GM23338 (cell line): Measurements from ENCODE around the gene ABHD17B. TPM values are rescaled to one million over a fixed set of nuclear protein-coding genes. Genes with fewer than 3 reads are reported as not detected.

Experiments
- ATAC-seq: fragments of 200-7000 bp; cut with Tn5 transposase; 3 replicates; pipeline ENCODE4 v1.9.1; 2020
- DNase-seq: peaks from one replicate; pipeline ENCODE4 v3.0.0-alpha.2; 2015; ENCODE audit warnings: low spot score
- H2AFZ ChIP-seq: fragments of 200-600 bp; sonication (generic); 2 replicates; pipeline ENCODE4 v1.8.0; 2016; ENCODE audit warnings: antibody characterized with exemption, mild to moderate bottlenecking, moderate library complexity
- H3F3A ChIP-seq: fragments of 200-600 bp; sonication (generic); replicated peaks from 2 replicates; pipeline ENCODE4 v1.8.0; 2017; ENCODE audit warnings: antibody characterized with exemption, mixed run types, low read depth
- H3K27ac ChIP-seq: fragments of 200-600 bp; sonication (generic); 2 replicates; pipeline ENCODE4 v1.6.1; 2016; ENCODE audit warnings: low read depth
- H3K27me3 ChIP-seq: fragments of 200-600 bp; sonication (generic); 2 replicates; pipeline ENCODE4 v1.8.0; 2016; ENCODE audit warnings: mild to moderate bottlenecking, mixed run types, moderate library complexity; ENCODE audit not compliant: insufficient read depth
- H3K36me3 ChIP-seq: fragments of 200-600 bp; sonication (generic); 2 replicates; pipeline ENCODE4 v1.8.0; 2016; ENCODE audit warnings: mild to moderate bottlenecking; ENCODE audit not compliant: insufficient read depth
- H3K4me1 ChIP-seq: fragments of 200-600 bp; sonication (generic); 2 replicates; pipeline ENCODE4 v1.8.0; 2016; ENCODE audit warnings: mild to moderate bottlenecking, moderate library complexity; ENCODE audit not compliant: insufficient read depth
- H3K4me2 ChIP-seq: fragments of 200-600 bp; sonication (generic); 2 replicates; pipeline ENCODE4 v1.7.1; 2017; ENCODE audit warnings: mixed run types
- H3K4me3 ChIP-seq: fragments of 200-600 bp; sonication (generic); 2 replicates; pipeline ENCODE4 v1.6.1; 2016; ENCODE audit warnings: mixed run types
- H3K79me2 ChIP-seq: fragments of 200-600 bp; sonication (generic); replicated peaks from 2 replicates; pipeline ENCODE4 v1.8.0; 2017; ENCODE audit warnings: mild to moderate bottlenecking; ENCODE audit not compliant: insufficient read depth
- H3K9me2 ChIP-seq: fragments of 200-600 bp; sonication (generic); 2 replicates; pipeline ENCODE4 v1.8.0; 2017; ENCODE audit not compliant: insufficient read depth
- H4K20me1 ChIP-seq: fragments of 200-600 bp; sonication (generic); replicated peaks from 2 replicates; pipeline ENCODE4 v1.8.0; 2017; ENCODE audit warnings: mild to moderate bottlenecking; ENCODE audit not compliant: insufficient read depth
- H3K27ac Mint-ChIP-seq: 2 replicates; pipeline ENCODE4 v1.8.0; 2020; ENCODE audit warnings: inconsistent platforms, mild to moderate bottlenecking, moderate library complexity, mixed read lengths
- H3K27me3 Mint-ChIP-seq: 3 replicates; pipeline ENCODE4 v1.8.0; 2022; ENCODE audit warnings: low read depth, mild to moderate bottlenecking, moderate library complexity, mixed read lengths, inconsistent platforms; ENCODE audit not compliant: insufficient read depth, poor library complexity
- H3K36me3 Mint-ChIP-seq: 3 replicates; pipeline ENCODE4 v1.8.0; 2021; ENCODE audit warnings: low read depth, mild to moderate bottlenecking, inconsistent platforms, moderate library complexity, mixed read lengths
- H3K4me1 Mint-ChIP-seq: 3 replicates; pipeline ENCODE4 v1.8.0; 2020; ENCODE audit warnings: mild to moderate bottlenecking, inconsistent platforms, mixed read lengths
- H3K4me3 Mint-ChIP-seq: 3 replicates; pipeline ENCODE4 v1.8.0; 2021; ENCODE audit warnings: moderate library complexity, mild to moderate bottlenecking, inconsistent platforms, mixed read lengths
- H3K9me3 Mint-ChIP-seq: 3 replicates; pipeline ENCODE4 v1.8.0; 2020; ENCODE audit warnings: moderate library complexity, mild to moderate bottlenecking, inconsistent platforms, mixed read lengths
- CREB1 ChIP-seq: fragments of 250-450 bp; sonication (Bioruptor Pico); IDR thresholded peaks from 2 replicates; pipeline ENCODE4 v1.5.0; 2020; ENCODE audit warnings: low read depth, mild to moderate bottlenecking, moderate library complexity
- EZH2 ChIP-seq: fragments of 200-600 bp; sonication (generic); IDR thresholded peaks from one replicate; pipeline ENCODE4 v1.8.0; 2017; ENCODE audit warnings: antibody characterized with exemption, mild to moderate bottlenecking, low read depth; ENCODE audit not compliant: unreplicated experiment
- EZH2phosphoT487 ChIP-seq: fragments of 200-600 bp; sonication (generic); IDR thresholded peaks from one replicate; pipeline ENCODE4 v1.8.1; 2018; ENCODE audit warnings: antibody characterized with exemption; ENCODE audit not compliant: unreplicated experiment
- JUNB ChIP-seq: IDR thresholded peaks from one replicate; pipeline ENCODE4 v1.6.1; 2016; ENCODE audit warnings: antibody characterized with exemption; ENCODE audit not compliant: unreplicated experiment
- NANOG ChIP-seq: IDR thresholded peaks from 2 replicates; pipeline ENCODE4 v1.6.1; 2016; ENCODE audit warnings: antibody characterized with exemption, borderline replicate concordance
- POLR2AphosphoS5 ChIP-seq: IDR thresholded peaks from 2 replicates; pipeline ENCODE4 v1.6.1; 2016; ENCODE audit warnings: antibody characterized with exemption, low read depth
- STAT1 ChIP-seq: IDR thresholded peaks from one replicate; pipeline ENCODE4 v1.6.1; 2016; ENCODE audit warnings: antibody characterized with exemption; ENCODE audit not compliant: unreplicated experiment
- ZNF114 ChIP-seq: fragments of 250-450 bp; sonication (Bioruptor Pico); IDR thresholded peaks from 2 replicates; pipeline ENCODE4 v1.5.0; 2020; ENCODE audit warnings: mild to moderate bottlenecking, moderate library complexity
- ZNF331 ChIP-seq: fragments of 250-450 bp; sonication (Bioruptor Pico); IDR thresholded peaks from 2 replicates; pipeline ENCODE4 v1.5.0; 2020; ENCODE audit warnings: low read depth, mild to moderate bottlenecking, moderate library complexity
- polyA plus RNA-seq: library from polyadenylated mRNA; unstranded; fragments of >200 nt; fragmentation: Nextera tagmentation; extraction: Ambion mirVana; gene quantifications from 2 replicates; pipeline ENCODE4 v1.2.1, GENCODE V29; 2016
- total RNA-seq: library from RNA; depleted of rRNA; stranded (reverse); fragments of >200 nt; shearing (Covaris generic); gene quantifications from 2 replicates; pipeline ENCODE4 v1.2.3, GENCODE V29; 2014
- TF ChIP-seq, protein P1 (sequence below): IDR thresholded peaks from one replicate; pipeline ENCODE4 v1.6.1; 2018; ENCODE audit warnings: antibody characterized with exemption; ENCODE audit not compliant: unreplicated experiment
- TF ChIP-seq, protein P2 (sequence below): fragments of 250-450 bp; sonication (Bioruptor Pico); IDR thresholded peaks from 2 replicates; pipeline ENCODE4 v1.5.0; 2020; ENCODE audit warnings: mild to moderate bottlenecking, moderate library complexity
- TF ChIP-seq, protein P3 (sequence below): IDR thresholded peaks from 2 replicates; pipeline ENCODE4 v1.6.1; 2016; ENCODE audit warnings: antibody characterized with exemption

Gene ABHD17B
- total and polyA plus RNA-seq, 2 experiments from 2014 or later: 32.2 to 112 TPM

GRCh38 chr9:71916834-71917534 lies 6.0 kb upstream of the ABHD17B start (continued):
- TF ChIP-seq ZNF114: no peak
- TF ChIP-seq STAT1: no peak
- no peak for TF ChIP-seq JUNB
- no peak for TF ChIP-seq NANOG
- TF ChIP-seq, protein P1, sequence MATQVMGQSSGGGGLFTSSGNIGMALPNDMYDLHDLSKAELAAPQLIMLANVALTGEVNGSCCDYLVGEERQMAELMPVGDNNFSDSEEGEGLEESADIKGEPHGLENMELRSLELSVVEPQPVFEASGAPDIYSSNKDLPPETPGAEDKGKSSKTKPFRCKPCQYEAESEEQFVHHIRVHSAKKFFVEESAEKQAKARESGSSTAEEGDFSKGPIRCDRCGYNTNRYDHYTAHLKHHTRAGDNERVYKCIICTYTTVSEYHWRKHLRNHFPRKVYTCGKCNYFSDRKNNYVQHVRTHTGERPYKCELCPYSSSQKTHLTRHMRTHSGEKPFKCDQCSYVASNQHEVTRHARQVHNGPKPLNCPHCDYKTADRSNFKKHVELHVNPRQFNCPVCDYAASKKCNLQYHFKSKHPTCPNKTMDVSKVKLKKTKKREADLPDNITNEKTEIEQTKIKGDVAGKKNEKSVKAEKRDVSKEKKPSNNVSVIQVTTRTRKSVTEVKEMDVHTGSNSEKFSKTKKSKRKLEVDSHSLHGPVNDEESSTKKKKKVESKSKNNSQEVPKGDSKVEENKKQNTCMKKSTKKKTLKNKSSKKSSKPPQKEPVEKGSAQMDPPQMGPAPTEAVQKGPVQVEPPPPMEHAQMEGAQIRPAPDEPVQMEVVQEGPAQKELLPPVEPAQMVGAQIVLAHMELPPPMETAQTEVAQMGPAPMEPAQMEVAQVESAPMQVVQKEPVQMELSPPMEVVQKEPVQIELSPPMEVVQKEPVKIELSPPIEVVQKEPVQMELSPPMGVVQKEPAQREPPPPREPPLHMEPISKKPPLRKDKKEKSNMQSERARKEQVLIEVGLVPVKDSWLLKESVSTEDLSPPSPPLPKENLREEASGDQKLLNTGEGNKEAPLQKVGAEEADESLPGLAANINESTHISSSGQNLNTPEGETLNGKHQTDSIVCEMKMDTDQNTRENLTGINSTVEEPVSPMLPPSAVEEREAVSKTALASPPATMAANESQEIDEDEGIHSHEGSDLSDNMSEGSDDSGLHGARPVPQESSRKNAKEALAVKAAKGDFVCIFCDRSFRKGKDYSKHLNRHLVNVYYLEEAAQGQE: no peak
- no peak for TF ChIP-seq EZH2
- no peak for TF ChIP-seq ZNF331 (CRISPR knock-in tag)
- TF ChIP-seq EZH2phosphoT487: no peak

GRCh38 chr9:71915495-71915894 lies 4.5 kb upstream of the ABHD17B start:
- ATAC-seq (no peak), DNase-seq (no peak)
- peaks cover 29% of the 10 kb centered on the region for H3K9me3 Mint-ChIP-seq
- peaks cover 36% of the 10 kb centered on the region for H3K4me1 Mint-ChIP-seq
- peaks cover 89% of the 10 kb centered on the region for H3K79me2 ChIP-seq
- 0 out of 2 replicates have a peak, but pooled peaks cover 3% of the 10 kb centered on the region for H4K20me1 ChIP-seq
- H3K27me3 ChIP-seq: no peaks in the 10 kb centered on the region
- no peak overlapping the region for H2AFZ ChIP-seq
- no peak overlapping the region for H3K4me3 ChIP-seq
- H3K36me3 ChIP-seq: peaks cover 4% of the 10 kb centered on the region; the same call in 1 of the 2 replicates
- peaks cover 34% of the 10 kb centered on the region for H3K4me1 ChIP-seq
- peaks cover 12% of the 10 kb centered on the region for H3K27me3 Mint-ChIP-seq
- H3F3A ChIP-seq: peaks cover 7% of the 10 kb centered on the region
- 0 out of 2 replicates have a peak, but pooled peaks cover 3% of the 10 kb centered on the region for H3K9me2 ChIP-seq
- H3K4me3 Mint-ChIP-seq: no peak overlapping the region
- H3K27ac Mint-ChIP-seq: no peak overlapping the region
- H3K4me2 ChIP-seq: no peak overlapping the region
- H3K27ac ChIP-seq: no peak overlapping the region
- peaks cover 40% of the 10 kb centered on the region for H3K36me3 Mint-ChIP-seq
- no peak for TF ChIP-seq POLR2AphosphoS5
- TF ChIP-seq, protein P2, sequence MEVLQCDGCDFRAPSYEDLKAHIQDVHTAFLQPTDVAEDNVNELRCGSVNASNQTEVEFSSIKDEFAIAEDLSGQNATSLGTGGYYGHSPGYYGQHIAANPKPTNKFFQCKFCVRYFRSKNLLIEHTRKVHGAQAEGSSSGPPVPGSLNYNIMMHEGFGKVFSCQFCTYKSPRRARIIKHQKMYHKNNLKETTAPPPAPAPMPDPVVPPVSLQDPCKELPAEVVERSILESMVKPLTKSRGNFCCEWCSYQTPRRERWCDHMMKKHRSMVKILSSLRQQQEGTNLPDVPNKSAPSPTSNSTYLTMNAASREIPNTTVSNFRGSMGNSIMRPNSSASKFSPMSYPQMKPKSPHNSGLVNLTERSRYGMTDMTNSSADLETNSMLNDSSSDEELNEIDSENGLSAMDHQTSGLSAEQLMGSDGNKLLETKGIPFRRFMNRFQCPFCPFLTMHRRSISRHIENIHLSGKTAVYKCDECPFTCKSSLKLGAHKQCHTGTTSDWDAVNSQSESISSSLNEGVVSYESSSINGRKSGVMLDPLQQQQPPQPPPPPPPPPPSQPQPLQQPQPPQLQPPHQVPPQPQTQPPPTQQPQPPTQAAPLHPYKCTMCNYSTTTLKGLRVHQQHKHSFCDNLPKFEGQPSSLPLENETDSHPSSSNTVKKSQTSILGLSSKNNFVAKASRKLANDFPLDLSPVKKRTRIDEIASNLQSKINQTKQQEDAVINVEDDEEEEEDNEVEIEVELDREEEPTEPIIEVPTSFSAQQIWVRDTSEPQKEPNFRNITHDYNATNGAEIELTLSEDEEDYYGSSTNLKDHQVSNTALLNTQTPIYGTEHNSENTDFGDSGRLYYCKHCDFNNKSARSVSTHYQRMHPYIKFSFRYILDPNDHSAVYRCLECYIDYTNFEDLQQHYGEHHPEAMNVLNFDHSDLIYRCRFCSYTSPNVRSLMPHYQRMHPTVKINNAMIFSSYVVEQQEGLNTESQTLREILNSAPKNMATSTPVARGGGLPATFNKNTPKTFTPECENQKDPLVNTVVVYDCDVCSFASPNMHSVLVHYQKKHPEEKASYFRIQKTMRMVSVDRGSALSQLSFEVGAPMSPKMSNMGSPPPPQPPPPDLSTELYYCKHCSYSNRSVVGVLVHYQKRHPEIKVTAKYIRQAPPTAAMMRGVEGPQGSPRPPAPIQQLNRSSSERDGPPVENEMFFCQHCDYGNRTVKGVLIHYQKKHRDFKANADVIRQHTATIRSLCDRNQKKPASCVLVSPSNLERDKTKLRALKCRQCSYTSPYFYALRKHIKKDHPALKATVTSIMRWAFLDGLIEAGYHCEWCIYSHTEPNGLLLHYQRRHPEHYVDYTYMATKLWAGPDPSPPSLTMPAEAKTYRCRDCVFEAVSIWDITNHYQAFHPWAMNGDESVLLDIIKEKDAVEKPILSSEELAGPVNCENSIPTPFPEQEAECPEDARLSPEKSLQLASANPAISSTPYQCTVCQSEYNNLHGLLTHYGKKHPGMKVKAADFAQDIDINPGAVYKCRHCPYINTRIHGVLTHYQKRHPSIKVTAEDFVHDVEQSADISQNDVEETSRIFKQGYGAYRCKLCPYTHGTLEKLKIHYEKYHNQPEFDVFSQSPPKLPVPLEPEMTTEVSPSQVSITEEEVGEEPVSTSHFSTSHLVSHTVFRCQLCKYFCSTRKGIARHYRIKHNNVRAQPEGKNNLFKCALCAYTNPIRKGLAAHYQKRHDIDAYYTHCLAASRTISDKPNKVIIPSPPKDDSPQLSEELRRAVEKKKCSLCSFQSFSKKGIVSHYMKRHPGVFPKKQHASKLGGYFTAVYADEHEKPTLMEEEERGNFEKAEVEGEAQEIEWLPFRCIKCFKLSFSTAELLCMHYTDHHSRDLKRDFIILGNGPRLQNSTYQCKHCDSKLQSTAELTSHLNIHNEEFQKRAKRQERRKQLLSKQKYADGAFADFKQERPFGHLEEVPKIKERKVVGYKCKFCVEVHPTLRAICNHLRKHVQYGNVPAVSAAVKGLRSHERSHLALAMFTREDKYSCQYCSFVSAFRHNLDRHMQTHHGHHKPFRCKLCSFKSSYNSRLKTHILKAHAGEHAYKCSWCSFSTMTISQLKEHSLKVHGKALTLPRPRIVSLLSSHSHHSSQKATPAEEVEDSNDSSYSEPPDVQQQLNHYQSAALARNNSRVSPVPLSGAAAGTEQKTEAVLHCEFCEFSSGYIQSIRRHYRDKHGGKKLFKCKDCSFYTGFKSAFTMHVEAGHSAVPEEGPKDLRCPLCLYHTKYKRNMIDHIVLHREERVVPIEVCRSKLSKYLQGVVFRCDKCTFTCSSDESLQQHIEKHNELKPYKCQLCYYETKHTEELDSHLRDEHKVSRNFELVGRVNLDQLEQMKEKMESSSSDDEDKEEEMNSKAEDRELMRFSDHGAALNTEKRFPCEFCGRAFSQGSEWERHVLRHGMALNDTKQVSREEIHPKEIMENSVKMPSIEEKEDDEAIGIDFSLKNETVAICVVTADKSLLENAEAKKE (CRISPR knock-in tag): no peak
- TF ChIP-seq JUNB: no peak
- TF ChIP-seq, protein P3, sequence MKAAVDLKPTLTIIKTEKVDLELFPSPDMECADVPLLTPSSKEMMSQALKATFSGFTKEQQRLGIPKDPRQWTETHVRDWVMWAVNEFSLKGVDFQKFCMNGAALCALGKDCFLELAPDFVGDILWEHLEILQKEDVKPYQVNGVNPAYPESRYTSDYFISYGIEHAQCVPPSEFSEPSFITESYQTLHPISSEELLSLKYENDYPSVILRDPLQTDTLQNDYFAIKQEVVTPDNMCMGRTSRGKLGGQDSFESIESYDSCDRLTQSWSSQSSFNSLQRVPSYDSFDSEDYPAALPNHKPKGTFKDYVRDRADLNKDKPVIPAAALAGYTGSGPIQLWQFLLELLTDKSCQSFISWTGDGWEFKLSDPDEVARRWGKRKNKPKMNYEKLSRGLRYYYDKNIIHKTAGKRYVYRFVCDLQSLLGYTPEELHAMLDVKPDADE: no peak
- TF ChIP-seq CREB1 (CRISPR knock-in tag): no peak
- TF ChIP-seq ZNF114: no peak
- no peak for TF ChIP-seq STAT1
- TF ChIP-seq ZNF331 (CRISPR knock-in tag): no peak
- no peak for TF ChIP-seq EZH2
